ENCODE results near the gene ATG2B. TPM values are rescaled to one million over a fixed set of nuclear protein-coding genes. Genes with fewer than 3 reads are reported as not detected.

The ATG2B gene
- total and polyA plus RNA-seq, 2 of the 4 experiments (the other 2 are of a cell fraction) = 6.9 to 22.0 TPM

- DNase-seq = peak; percentile 39
- TF ChIP-seq FOS (IDR thresholded peaks at IDR 0.05; ENCODE audit: low read depth, low read length) = no peak
- no peak for TF ChIP-seq MAFK (IDR thresholded peaks at IDR 0.05; ENCODE audit: low read depth, low read length)
- no peak for TF ChIP-seq BHLHE40 (IDR thresholded peaks at IDR 0.05; ENCODE audit: low read depth, low read length)
- TF ChIP-seq SMC3 (IDR thresholded peaks at IDR 0.05; ENCODE audit: low read depth, low read length) = no peak
- Histone ChIP-seq H4K20me1 (ENCODE audit: insufficient read depth, low read length) (peaks cover 19% of the 10 kb centered on the region; the same call in 1 of the 2 replicates), H2BK15ac (ENCODE audit: low read depth, low read length) (no peak overlapping the region), H3K27me3 (ENCODE audit: control insufficient read depth, insufficient read depth, low read length) (no peaks in the 10 kb centered on the region), H2BK120ac (ENCODE audit: low read depth, low read length) (no peak overlapping the region), H3K23ac (ENCODE audit: low read depth, low read length) (no peak overlapping the region), H3K9me3 (ENCODE audit: control insufficient read depth, insufficient read depth, low read length) (no peaks in the 10 kb centered on the region), H3K36me3 (ENCODE audit: control insufficient read depth, insufficient read depth, low read length) (no peaks in the 10 kb centered on the region), H3K9me1 (ENCODE audit: insufficient read depth, low read length) (peaks cover 14% of the 10 kb centered on the region), H2AK9ac (replicated peaks; ENCODE audit: low read depth, low read length, poor library complexity) (no peak overlapping the region), H4K5ac (ENCODE audit: low read depth, low read length) (no peak overlapping the region), H3K14ac (replicated peaks; ENCODE audit: low read depth, low read length) (no peak overlapping the region), H2BK20ac (ENCODE audit: low read depth, low read length) (no peak overlapping the region), H3K4me2 (ENCODE audit: low read depth, low read length) (no peak overlapping the region; the same call in 1 of the 2 replicates), H2AK5ac (ENCODE audit: low read depth, low read length) (no peak overlapping the region), H3K4me1 (ENCODE audit: control insufficient read depth, insufficient read depth, low read length) (peaks cover 5% of the 10 kb centered on the region; the same call in 1 of the 2 replicates), H3K79me1 (ENCODE audit: low read depth in 1 of 2, low read length in 2 of 2) (peaks cover 29 to 40% of the 10 kb centered on the region in 2 experiments; a peak in 3 of 4 replicates), H3K9ac (ENCODE audit: low read depth, low read length) (no peak overlapping the region), H3K4ac (ENCODE audit: low read depth, low read length) (no peak overlapping the region), H3K56ac (ENCODE audit: extremely low read depth, insufficient read depth, low read length) (no peak overlapping the region), H3K18ac (ENCODE audit: low read depth, low read length) (no peak overlapping the region), H3K27ac (ENCODE audit: insufficient read depth, low read length) (no peak overlapping the region), H4K91ac (ENCODE audit: insufficient read depth, low read depth, low read length) (no peak overlapping the region), H2BK5ac (ENCODE audit: low read depth, low read length, poor library complexity, severe bottlenecking) (no peak overlapping the region), H4K8ac (ENCODE audit: low read depth in 2 of 2, low read length in 2 of 2) (no peak overlapping the region), H3K4me3 (ENCODE audit: insufficient read depth, low read depth, low read length) (no peak overlapping the region), H2AFZ (replicated peaks; ENCODE audit: low read length, poor library complexity) (no peak overlapping the region)
- dilution Hi-C loops (cut with HindIII; ENCODE audit: low sequenced_read_pairs, unreplicated experiment) (no loop called here), intact Hi-C loops (cut with micrococcal nuclease) (no loop called here), in situ Hi-C loops (cut with MboI; ENCODE audit: low sequenced_read_pairs) (no loop called here)
- CTCF ChIA-PET = interaction anchor here (0.5 kb wide), 1 partner anchor 121 kb away, joined by 4 read pairs; no protein-coding TSS in a partner anchor
- WGBS, 2 experiments (ENCODE audit: extremely low coverage in 2 of 2, insufficient read length in 1 of 2) = no CpG with 5 or more reads among the region's 3 CpGs
- POLR2A ChIA-PET (ENCODE audit: unreplicated experiment) = no interaction called here
- ATAC-seq (ENCODE audit: low read depth) = peak; percentile 32; the same call in 1 of the 2 replicates
- no TSS peak for BruUV-seq (replicated peaks)
These were observed 11.2 kb downstream of the ATG2B start for GRCh38 chr14:96351986-96352385.

Measured in IMR-90 (cell line).